H1 (cell line): Measurements from ENCODE around the gene CAPNS1. TPM values are rescaled to one million over a fixed set of nuclear protein-coding genes. Genes with fewer than 3 reads are reported as not detected.

Experiments used
- CTCF ChIA-PET: fragments of 300-600 bp; sonication (Branson Sonifier 250); formaldehyde crosslinking; loops from one replicate; lab custom pipeline; 2021; ENCODE audit not compliant: partially characterized antibody; lab: Charles Lee
- POLR2A ChIA-PET: fragments of 300-600 bp; sonication (Branson Sonifier 250); formaldehyde crosslinking; loops from one replicate; lab custom pipeline; 2021; ENCODE audit warnings: inconsistent platforms; ENCODE audit not compliant: partially characterized antibody; lab: Charles Lee
- DNase-seq, 2 experiments: peaks; one replicate each; pipeline versions ENCODE4 v3.0.0 to v3.0.0-alpha.2; 2010 to 2022; ENCODE audit warnings: low spot score in 2 of 2, low read depth in 1 of 2, mixed read lengths in 1 of 2
- FAIRE-seq: peaks from 2 replicates; lab custom pipeline; 2011; peaks lifted over from hg19 to GRCh38; lab: Jason Lieb, UNC
- H2AFZ ChIP-seq: 2 replicates; pipeline ENCODE4 v1.8.1; 2012; ENCODE audit warnings: low read length, inconsistent platforms
- H2AK5ac ChIP-seq: 2 replicates; pipeline ENCODE4 v1.6.1; 2013; ENCODE audit warnings: low read depth, low read length
- H2BK120ac ChIP-seq: replicated peaks from 2 replicates; pipeline ENCODE3; 2013; ENCODE audit warnings: low read depth, low read length, inconsistent platforms
- H2BK12ac ChIP-seq: 2 replicates; pipeline ENCODE4 v1.6.1; 2013; ENCODE audit warnings: low read depth, low read length
- H2BK15ac ChIP-seq: 2 replicates; pipeline ENCODE4 v1.6.1; 2013; ENCODE audit warnings: low read length
- H2BK20ac ChIP-seq: 2 replicates; pipeline ENCODE4 v1.6.1; 2013; ENCODE audit warnings: low read length
- H2BK5ac ChIP-seq: 2 replicates; pipeline ENCODE4 v1.6.1; 2013; ENCODE audit warnings: low read depth, low read length
- H3K14ac ChIP-seq: 2 replicates; pipeline ENCODE4 v1.6.1; 2013; ENCODE audit warnings: inconsistent platforms; ENCODE audit not compliant: insufficient read length
- H3K18ac ChIP-seq: 2 replicates; pipeline ENCODE4 v1.6.1; 2013; ENCODE audit warnings: low read length; ENCODE audit errors: extremely low read depth
- H3K23ac ChIP-seq: 2 replicates; pipeline ENCODE4 v1.6.1; 2013; ENCODE audit warnings: inconsistent platforms; ENCODE audit not compliant: insufficient read length
- H3K23me2 ChIP-seq: 2 replicates; pipeline ENCODE4 v1.6.1; 2013; ENCODE audit warnings: low read depth, low read length
- H3K27ac ChIP-seq: 2 replicates; pipeline ENCODE4 v1.6.1; 2011; ENCODE audit warnings: low read depth, low read length, inconsistent platforms
- H3K27me3 ChIP-seq, 4 experiments: replicated peaks in 1 of 4; 1 replicate in 1 of 4; 2 replicates in 3 of 4; pipeline versions ENCODE4 v1.6.1 to v1.8.1; 2011 to 2013; ENCODE audit warnings: low read length in 3 of 4, mild to moderate bottlenecking in 3 of 4, inconsistent platforms in 2 of 4, mixed read lengths in 2 of 4, moderate library complexity in 1 of 4; ENCODE audit not compliant: control insufficient read depth in 3 of 4, insufficient read depth in 3 of 4; ENCODE audit errors: extremely low read depth in 1 of 4
- H3K36me3 ChIP-seq, 4 experiments: 2 replicates each; pipeline versions ENCODE4 v1.6.1 to v1.8.1; 2011 to 2013; ENCODE audit warnings: mild to moderate bottlenecking in 4 of 4, low read length in 3 of 4, moderate library complexity in 2 of 4, control low read depth in 1 of 4, inconsistent platforms in 1 of 4; ENCODE audit not compliant: insufficient read depth in 4 of 4, control insufficient read depth in 2 of 4
- H3K4ac ChIP-seq: replicated peaks from 2 replicates; pipeline ENCODE3; 2013; ENCODE audit warnings: low read length, low read depth, mixed read lengths, inconsistent platforms; ENCODE audit not compliant: insufficient read length
- H3K4me1 ChIP-seq, 4 experiments: replicated peaks in 1 of 4; 1 replicate in 1 of 4; 2 replicates in 3 of 4; pipeline versions ENCODE4 v1.6.1 to v1.8.1; 2011 to 2013; ENCODE audit warnings: low read length in 3 of 4, inconsistent platforms in 2 of 4, mixed read lengths in 1 of 4; ENCODE audit not compliant: insufficient read depth in 4 of 4, control insufficient read depth in 3 of 4
- H3K4me2 ChIP-seq, 2 experiments: 2 replicates each; pipeline versions ENCODE4 v1.6.1 to v1.8.1; 2011 to 2013; ENCODE audit warnings: low read depth in 2 of 2, low read length in 2 of 2, control low read depth in 1 of 2, inconsistent platforms in 1 of 2, mild to moderate bottlenecking in 1 of 2; ENCODE audit not compliant: insufficient read depth in 1 of 2
- H3K4me3 ChIP-seq, 4 experiments: fragments of 200-600, 300-600 bp in 1 of 4; sonication (generic), shearing (Covaris generic), sonication (Bioruptor Twin) in 1 of 4; 2 replicates each; pipeline versions ENCODE4 v1.5.1 to v1.8.1; 2011 to 2016; ENCODE audit warnings: low read length in 4 of 4, low read depth in 3 of 4, control low read depth in 2 of 4, inconsistent platforms in 2 of 4, mild to moderate bottlenecking in 2 of 4, mixed read lengths in 1 of 4, moderate library complexity in 1 of 4; ENCODE audit not compliant: insufficient read depth in 2 of 4; ENCODE audit errors: extremely low read depth in 1 of 4
- H3K56ac ChIP-seq: replicated peaks from 2 replicates; pipeline ENCODE3; 2013; ENCODE audit warnings: low read depth, mild to moderate bottlenecking, mixed read lengths, low read length, inconsistent platforms; ENCODE audit not compliant: insufficient read length
- H3K79me1 ChIP-seq: 2 replicates; pipeline ENCODE4 v1.6.1; 2013; ENCODE audit warnings: low read depth, low read length, control low read depth
- H3K79me2 ChIP-seq, 2 experiments: 2 replicates each; pipeline versions ENCODE4 v1.6.1 to v1.8.1; 2012 to 2013; ENCODE audit warnings: low read length in 2 of 2, mild to moderate bottlenecking in 2 of 2, inconsistent platforms in 1 of 2; ENCODE audit not compliant: insufficient read depth in 2 of 2, control insufficient read depth in 1 of 2
- H3K9ac ChIP-seq, 4 experiments: replicated peaks in 1 of 4; 1 replicate in 1 of 4; 2 replicates in 3 of 4; pipeline versions ENCODE4 v1.6.1 to v1.8.1; 2011 to 2013; ENCODE audit warnings: low read depth in 3 of 4, low read length in 3 of 4, control low read depth in 2 of 4, mild to moderate bottlenecking in 2 of 4, moderate library complexity in 2 of 4, inconsistent platforms in 1 of 4; ENCODE audit errors: extremely low read depth in 1 of 4
- H3K9me3 ChIP-seq, 2 experiments: 2 replicates each; pipeline versions ENCODE4 v1.6.1 to v1.8.1; 2012 to 2013; ENCODE audit warnings: mild to moderate bottlenecking in 2 of 2, moderate library complexity in 2 of 2, control low read depth in 1 of 2, inconsistent platforms in 1 of 2, low read depth in 1 of 2, low read length in 1 of 2, mixed read lengths in 1 of 2; ENCODE audit not compliant: insufficient read depth in 2 of 2
- H4K20me1 ChIP-seq, 2 experiments: replicated peaks in 1 of 2; 2 replicates each; pipeline versions ENCODE3 to v1.8.1; 2011 to 2013; ENCODE audit warnings: inconsistent platforms in 2 of 2, low read length in 2 of 2, mild to moderate bottlenecking in 1 of 2; ENCODE audit not compliant: insufficient read depth in 2 of 2, control insufficient read depth in 1 of 2
- H4K5ac ChIP-seq: 2 replicates; pipeline ENCODE4 v1.6.1; 2013; ENCODE audit warnings: low read length, low read depth, mixed read lengths, inconsistent platforms; ENCODE audit not compliant: insufficient read length
- H4K8ac ChIP-seq: 2 replicates; pipeline ENCODE4 v1.8.0; 2013; ENCODE audit warnings: mild to moderate bottlenecking, moderate library complexity, low read length, inconsistent platforms; ENCODE audit not compliant: insufficient read depth; ENCODE audit errors: extremely low read depth
- H4K91ac ChIP-seq: replicated peaks from 2 replicates; pipeline ENCODE3; 2013; ENCODE audit warnings: low read length, mixed read lengths, inconsistent platforms; ENCODE audit not compliant: insufficient read length
- ASH2L ChIP-seq: fragments of 200-600, 300-600 bp; sonication (generic); IDR thresholded peaks from one replicate; pipeline ENCODE4 v1.7.1; 2017; ENCODE audit warnings: low read length
- CREB1 ChIP-seq: IDR thresholded peaks from 2 replicates; pipeline ENCODE4 v1.6.1; 2012; ENCODE audit warnings: inconsistent platforms
- CTBP2 ChIP-seq: IDR thresholded peaks from 2 replicates; pipeline ENCODE4 v1.7.0; 2011; ENCODE audit warnings: borderline replicate concordance, mild to moderate bottlenecking, moderate library complexity, mixed read lengths, low read length; ENCODE audit not compliant: insufficient read depth, insufficient read length
- E2F6 ChIP-seq: IDR thresholded peaks from 2 replicates; pipeline ENCODE4 v1.6.1; 2012; ENCODE audit warnings: inconsistent platforms
- POLR2AphosphoS5 ChIP-seq: IDR thresholded peaks from 2 replicates; pipeline ENCODE4 v1.6.1; 2011; ENCODE audit warnings: low read depth, low read length
- RAD21 ChIP-seq, 2 experiments: IDR thresholded peaks in 1 of 2; conservative IDR thresholded peaks in 1 of 2; 2 replicates each; pipeline ENCODE4 v1.6.1; 2011; ENCODE audit warnings: low read depth in 2 of 2, low read length in 2 of 2, improper control_type of control experiment in 1 of 2, inconsistent platforms in 1 of 2, mild to moderate bottlenecking in 1 of 2, moderate library complexity in 1 of 2
- WGBS, 2 experiments: shearing (Covaris generic) in 1 of 2; methylation state at CpG; one replicate each; pipeline versions ENCODE4 v1.1.6 to v1.1.7; 2013 to 2015; ENCODE audit warnings: low lambda C conversion rate in 2 of 2, mixed read lengths in 2 of 2, inconsistent platforms in 1 of 2, low coverage in 1 of 2, missing lambda C conversion rate in 1 of 2; ENCODE audit not compliant: insufficient replicate concordance in 2 of 2, insufficient coverage in 1 of 2, insufficient read length in 1 of 2; ENCODE audit errors: extremely low coverage in 1 of 2, missing lambda C conversion rate in 1 of 2; 5-methylcytosine and 5-hydroxymethylcytosine counted together
- polyA plus RNA-seq, 7 experiments: library from polyadenylated mRNA; depleted of rRNA in 3 of 7; stranded (reverse) in 5 of 7; unstranded in 2 of 7; fragments of >200 nt in 5 of 7; fragments of 200-250 nt in 2 of 7; gene quantifications; 1 replicate in 5 of 7; 2 replicates in 1 of 7; 4 replicates in 1 of 7; pipeline versions ENCODE4 v1.2.1 to v1.2.3, GENCODE V29; 2011 to 2013; ENCODE audit warnings: missing spikeins in 2 of 7, mixed read lengths in 2 of 7
- total RNA-seq: library from RNA; stranded (reverse); fragmentation: NEBNext Ultra II Directional; extraction: Animal tissue kit (Norgen Biotek cat#: 25700); gene quantifications from 2 replicates; pipeline ENCODE4 v1.2.1, GENCODE V29; 2021

CAPNS1 gene
- total and polyA plus RNA-seq, 2 of the 8 experiments (the other 6 are each of a cell fraction or from before 2014, with no cell fraction given): 382 to 438 TPM

- H3K36me3 ChIP-seq: peaks cover 19 to 60% (median 54%) of the 10 kb centered on the region in 4 experiments
- FAIRE-seq: no peak
- no peak overlapping the region for H2BK20ac ChIP-seq
- no peak overlapping the region for H3K27ac ChIP-seq
- H3K4me3 ChIP-seq: no peak overlapping the region
- H3K9me3 ChIP-seq: no peaks in the 10 kb centered on the region
- H3K4me2 ChIP-seq: no peak overlapping the region
- ChIA-PET POLR2A (interaction anchor here (1.3 to 4.4 kb wide), 3 partner anchors 11 to 41 kb away, joined by 3 to 18 read pairs (median 17); partner anchors contain the start of genes POLR2I and TBCB), CTCF (interaction anchor here (0.8 to 1.5 kb wide), 4 partner anchors 12 to 68 kb away, joined by 3 to 4 read pairs (median 4); no protein-coding TSS in a partner anchor)
- H2AFZ ChIP-seq: no peak overlapping the region
- H3K4me1 ChIP-seq: no peaks in the 10 kb centered on the region
- H4K91ac ChIP-seq: no peak overlapping the region
- no peak overlapping the region for H2BK15ac ChIP-seq
- no peak overlapping the region for H2AK5ac ChIP-seq
- H4K20me1 ChIP-seq: peaks cover 0 to 3% of the 10 kb centered on the region in 2 experiments
- no peak overlapping the region for H3K18ac ChIP-seq
- H3K9ac ChIP-seq: no peak overlapping the region
- H3K56ac ChIP-seq: no peak overlapping the region
- WGBS, 2 experiments: 94% methylated on average over 24 of the region's 27 CpGs; no CpG with 5 or more reads in 1 of the 2 experiments
- H2BK12ac ChIP-seq: no peak overlapping the region
- H3K79me2 ChIP-seq: no peaks in the 10 kb centered on the region
- no peak overlapping the region for H3K14ac ChIP-seq
- no peak overlapping the region for H2BK5ac ChIP-seq
- no peaks in the 10 kb centered on the region for H3K23me2 ChIP-seq
- H3K79me1 ChIP-seq: no peaks in the 10 kb centered on the region
- no peak for DNase-seq
- H3K23ac ChIP-seq: no peak overlapping the region
- no peaks in the 10 kb centered on the region for H3K27me3 ChIP-seq
- no peak overlapping the region for H4K8ac ChIP-seq
- H2BK120ac ChIP-seq: no peak overlapping the region
- H3K4ac ChIP-seq: no peak overlapping the region
- no peak overlapping the region for H4K5ac ChIP-seq
- TF ChIP-seq CREB1 (no peak), E2F6 (no peak), POLR2AphosphoS5 (no peak), ASH2L (no peak), RAD21 (IDR thresholded peaks at IDR 0.05 in 1 of 2, conservative IDR thresholded peaks at IDR 0.05 in 1 of 2; ENCODE audit: low read depth in 2 of 2, low read length in 2 of 2) (no peak), CTBP2 (no peak)
Measured at GRCh38 chr19:36101550-36102327, 38.1 kb upstream of the CAPNS1 start.
